AG10803 (cell line): Measurements from ENCODE around the gene DNAL4.

Source experiments
- DNase-seq: peaks from one replicate; pipeline ENCODE4 v3.0.0; 2010; ENCODE audit warnings: low read depth
- H3K4me3 ChIP-seq: 2 replicates; pipeline ENCODE4 v1.5.1; 2011; ENCODE audit warnings: mild to moderate bottlenecking, low read length, control low read depth
- TF ChIP-seq, protein P1 (sequence below): conservative IDR thresholded peaks from 2 replicates; pipeline ENCODE4 v1.5.1; 2011; ENCODE audit warnings: mild to moderate bottlenecking, low read length, control low read depth, inconsistent platforms

DNAL4 gene

DNA sequence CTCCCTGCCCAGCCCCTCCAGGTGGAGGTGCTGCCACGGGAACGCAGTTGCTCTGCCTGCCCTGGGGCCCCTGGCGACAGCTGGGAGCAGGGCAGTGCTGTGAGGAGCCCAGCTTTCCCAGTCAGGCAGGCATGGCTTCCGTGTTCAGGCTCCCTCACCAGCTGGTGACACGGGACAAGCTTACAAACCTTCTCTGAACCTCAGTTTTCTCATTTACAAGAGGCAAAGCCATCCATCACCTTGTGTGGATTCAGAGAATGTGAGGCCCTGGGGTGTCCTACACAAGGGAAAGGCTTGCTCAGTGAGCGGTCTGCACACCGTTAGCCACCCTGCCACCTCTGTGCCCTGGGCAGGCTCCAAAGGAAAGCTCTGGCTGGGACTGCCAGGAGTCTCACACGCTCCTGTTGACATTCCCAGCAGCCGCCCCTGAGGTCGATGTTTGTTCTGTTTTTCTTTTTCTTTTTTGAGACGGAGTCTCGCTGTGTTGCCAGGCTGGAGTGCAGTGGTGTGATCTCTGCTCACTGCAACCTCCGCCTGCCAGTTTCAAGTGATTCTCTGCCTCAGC is 61.6 kb downstream of the DNAL4 start:
- H3K4me3 ChIP-seq, result no peak overlapping the region
- TF ChIP-seq, protein P1, sequence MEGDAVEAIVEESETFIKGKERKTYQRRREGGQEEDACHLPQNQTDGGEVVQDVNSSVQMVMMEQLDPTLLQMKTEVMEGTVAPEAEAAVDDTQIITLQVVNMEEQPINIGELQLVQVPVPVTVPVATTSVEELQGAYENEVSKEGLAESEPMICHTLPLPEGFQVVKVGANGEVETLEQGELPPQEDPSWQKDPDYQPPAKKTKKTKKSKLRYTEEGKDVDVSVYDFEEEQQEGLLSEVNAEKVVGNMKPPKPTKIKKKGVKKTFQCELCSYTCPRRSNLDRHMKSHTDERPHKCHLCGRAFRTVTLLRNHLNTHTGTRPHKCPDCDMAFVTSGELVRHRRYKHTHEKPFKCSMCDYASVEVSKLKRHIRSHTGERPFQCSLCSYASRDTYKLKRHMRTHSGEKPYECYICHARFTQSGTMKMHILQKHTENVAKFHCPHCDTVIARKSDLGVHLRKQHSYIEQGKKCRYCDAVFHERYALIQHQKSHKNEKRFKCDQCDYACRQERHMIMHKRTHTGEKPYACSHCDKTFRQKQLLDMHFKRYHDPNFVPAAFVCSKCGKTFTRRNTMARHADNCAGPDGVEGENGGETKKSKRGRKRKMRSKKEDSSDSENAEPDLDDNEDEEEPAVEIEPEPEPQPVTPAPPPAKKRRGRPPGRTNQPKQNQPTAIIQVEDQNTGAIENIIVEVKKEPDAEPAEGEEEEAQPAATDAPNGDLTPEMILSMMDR, result no peak
- DNase-seq, result no peak

DNA sequence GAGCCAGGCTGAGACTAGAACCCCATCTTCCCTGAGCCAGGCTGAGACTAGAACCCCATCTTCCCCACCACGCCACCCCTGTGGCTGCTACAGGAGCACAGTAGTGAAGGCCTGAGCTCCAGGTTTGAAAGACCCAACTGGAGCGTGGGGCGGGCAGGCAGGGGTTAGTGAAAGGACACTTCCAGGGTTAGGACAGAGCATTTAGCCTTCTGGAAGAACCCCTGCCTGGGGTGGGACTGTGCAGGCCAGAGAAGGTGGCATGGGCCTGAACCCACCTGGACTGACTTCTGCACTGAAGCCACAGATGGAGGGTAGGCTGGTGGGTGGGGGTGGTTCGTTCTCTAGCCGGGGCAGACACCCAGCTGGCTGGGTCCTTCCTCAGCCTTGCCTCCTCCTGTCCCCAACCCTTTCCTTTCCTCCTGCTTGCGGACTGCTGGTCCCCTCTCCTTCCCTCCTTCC is 62.2 kb downstream of the DNAL4 start:
- no peak overlapping the region for H3K4me3 ChIP-seq
- TF ChIP-seq, protein P1, result no peak
- DNase-seq, result no peak

DNA sequence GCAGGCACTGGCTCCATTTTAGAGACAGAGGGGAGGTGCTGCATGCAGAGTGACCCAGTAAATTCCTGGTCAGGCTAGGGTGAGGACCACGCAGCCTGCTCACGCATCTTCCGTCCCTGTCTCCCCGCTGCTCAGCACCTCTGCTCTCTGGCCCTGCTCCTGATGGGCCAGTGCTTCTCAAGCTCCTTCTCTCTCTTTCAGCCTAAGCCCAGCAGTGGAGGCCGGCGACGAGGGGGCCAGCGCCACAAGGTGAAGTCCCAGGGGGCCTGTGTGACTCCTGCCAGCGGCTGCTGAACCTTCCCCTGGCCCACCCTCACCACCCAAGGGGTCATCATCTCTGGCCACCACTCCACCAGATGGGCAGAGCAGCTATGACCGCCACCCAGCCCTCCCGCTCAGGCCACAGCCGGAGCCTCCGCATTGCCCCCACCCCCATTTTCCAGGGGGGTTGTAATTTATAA is 63.5 kb downstream of the DNAL4 start:
- TF ChIP-seq, protein P1, result no peak

DNA sequence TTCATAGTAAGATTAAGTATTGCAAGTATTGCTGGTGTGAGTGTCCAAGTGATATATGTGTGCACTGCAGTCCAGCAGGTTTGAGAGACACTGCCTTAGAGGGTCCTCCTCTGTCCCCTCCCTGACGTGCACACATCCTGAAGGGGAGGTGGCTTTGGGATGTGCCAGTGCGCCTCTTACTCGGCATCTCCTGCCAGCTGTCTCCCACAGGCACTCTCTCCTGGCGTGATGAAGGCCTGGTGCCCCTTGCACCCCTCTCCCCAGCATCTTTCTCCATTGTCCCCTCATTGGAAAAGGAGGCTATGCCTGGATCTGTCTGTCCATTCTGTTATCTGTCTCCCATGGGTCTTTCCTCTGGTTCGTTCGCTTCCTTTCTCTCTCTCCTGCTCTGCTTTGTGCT is 64.0 kb downstream of the DNAL4 start:
- DNase-seq, result no peak
- TF ChIP-seq, protein P1, result no peak
- H3K4me3 ChIP-seq, result no peak overlapping the region

More for the DNA sequence above, 63.5 kb downstream of the DNAL4 start:
- H3K4me3 ChIP-seq, result no peak overlapping the region
- no peak for DNase-seq

DNA sequence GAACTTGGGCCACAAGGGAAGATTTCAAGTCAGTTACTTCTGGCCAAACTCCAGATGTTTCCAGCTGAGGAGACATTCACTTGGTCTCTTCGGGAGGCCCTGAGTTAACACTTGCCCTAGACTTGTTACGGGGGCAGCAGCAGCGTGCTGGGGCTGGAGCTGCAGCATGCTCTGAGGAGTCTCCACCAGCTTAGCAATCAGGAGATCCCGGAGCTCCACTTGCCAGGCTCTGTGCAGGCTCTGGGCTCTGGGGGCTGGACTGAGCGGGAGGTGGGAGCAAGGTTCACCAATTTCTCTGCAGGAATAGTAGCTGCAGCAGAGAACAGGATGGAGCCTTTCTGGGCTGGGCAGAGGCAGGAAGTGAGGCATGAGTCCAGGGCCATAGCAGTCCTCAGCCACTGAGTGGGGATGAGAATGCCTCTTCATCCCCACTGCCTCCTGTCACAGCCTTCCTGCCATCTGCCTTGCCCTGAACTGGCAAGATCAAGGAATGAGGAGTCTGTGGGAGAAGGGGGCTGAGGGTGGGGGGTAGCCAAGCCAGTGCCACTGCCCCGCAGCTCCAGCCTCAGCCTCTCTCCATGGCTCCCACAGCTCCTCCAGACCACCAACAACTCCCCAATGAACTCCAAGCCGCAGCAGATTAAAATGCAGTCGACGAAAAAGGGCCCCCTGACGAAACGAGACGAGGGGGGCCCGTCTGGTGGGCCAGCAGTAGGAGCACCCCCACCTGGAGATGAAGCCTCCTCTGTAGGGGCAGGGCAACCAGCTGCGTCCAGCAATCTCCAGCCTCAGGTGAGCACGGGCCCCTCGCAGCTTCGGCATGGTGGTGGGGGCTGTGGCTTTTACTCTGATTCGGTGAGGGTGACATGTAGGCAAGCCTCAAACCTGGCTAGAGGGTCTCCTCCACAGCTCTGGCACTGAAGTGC is 64.8 kb downstream of the DNAL4 start:
- H3K4me3 ChIP-seq, result no peak overlapping the region
- no peak for DNase-seq
- TF ChIP-seq, protein P1, result no peak
